Upper lobe of left lung (tissue), 6 donors: ENCODE measurements around the gene MRPL24. TPM values are rescaled to one million over a fixed set of nuclear protein-coding genes. Genes with fewer than 3 reads are reported as not detected.

Experiments used
- ATAC-seq, 2 donors: fragments of 200-7000 bp; cut with Tn5 transposase; one replicate each; pipeline ENCODE4 v1.9.1; 2022; ENCODE audit warnings: mild to moderate bottlenecking in 2 of 2, moderate library complexity in 2 of 2; ENCODE audit not compliant: low FRiP score in 2 of 2
- DNase-seq, 2 donors: peaks; one replicate each; pipeline ENCODE4 v3.0.0-alpha.2; 2019 to 2020
- H3K27ac ChIP-seq, 4 donors: fragments of 200-600 bp; sonication (generic); one replicate each; pipeline ENCODE4 v1.5.1; 2016 to 2019
- H3K27me3 ChIP-seq, 4 donors: fragments of 200-600 bp; sonication (generic); one replicate each; pipeline ENCODE4 v1.5.1; 2017 to 2019
- H3K36me3 ChIP-seq, 4 donors: fragments of 200-600 bp; sonication (generic); one replicate each; pipeline ENCODE4 v1.5.1; 2016 to 2019
- H3K4me1 ChIP-seq, 4 donors: fragments of 200-600 bp; sonication (generic); one replicate each; pipeline ENCODE4 v1.5.1; 2018 to 2019
- H3K4me3 ChIP-seq, 4 donors: fragments of 200-600 bp; sonication (generic); one replicate each; pipeline ENCODE4 v1.5.1; 2017 to 2019; ENCODE audit warnings: mild to moderate bottlenecking in 2 of 4, moderate library complexity in 1 of 4
- H3K9me3 ChIP-seq, 4 donors: fragments of 200-600 bp; sonication (generic); one replicate each; pipeline ENCODE4 v1.5.1; 2018 to 2019
- CTCF ChIP-seq, 6 experiments: fragments of 450-650 bp in 4 of 6; fragments of 200-600 bp in 2 of 6; sonication (generic) in 2 of 6; IDR thresholded peaks; one replicate each; pipeline ENCODE4 v1.5.1; 2016 to 2019; ENCODE audit warnings: antibody characterized with exemption in 6 of 6
- EP300 ChIP-seq, 4 donors: sonication (generic); formaldehyde crosslinking; IDR thresholded peaks; one replicate each; pipeline ENCODE4 v1.5.1; 2017; ENCODE audit warnings: antibody characterized with exemption in 4 of 4, control low read depth in 2 of 4
- POLR2A ChIP-seq, 4 donors: fragments of 450-650 bp; IDR thresholded peaks; one replicate each; pipeline ENCODE4 v1.5.1; 2016 to 2017; ENCODE audit warnings: antibody characterized with exemption in 4 of 4, mild to moderate bottlenecking in 2 of 4
- POLR2AphosphoS5 ChIP-seq, 2 donors: sonication (generic); formaldehyde crosslinking; IDR thresholded peaks; one replicate each; pipeline ENCODE4 v1.5.1; 2017; ENCODE audit warnings: antibody characterized with exemption in 2 of 2
- WGBS, 2 donors: methylation state at CpG; one replicate each; pipeline ENCODE4 v1.1.5; 2017 to 2018; 5-methylcytosine and 5-hydroxymethylcytosine counted together
- total RNA-seq, 6 donors: library from RNA; depleted of rRNA in 4 of 6; stranded (reverse); fragments of >200 nt in 4 of 6; gene quantifications; one replicate each; pipeline versions ENCODE4 v1.1.0 to v1.2.1, GENCODE V29; 2016 to 2021
- donor health status: DM: no; HTN: no; CAD: no; lungs with moderate emphysema.
- donor health status: DM: no; HTN: yes; CAD: no; lungs with severe emphysema.

MRPL24 gene
- total RNA-seq, 6 donors from 2014 or later = 19.6 to 52.5 (median 40.8) TPM

DNA sequence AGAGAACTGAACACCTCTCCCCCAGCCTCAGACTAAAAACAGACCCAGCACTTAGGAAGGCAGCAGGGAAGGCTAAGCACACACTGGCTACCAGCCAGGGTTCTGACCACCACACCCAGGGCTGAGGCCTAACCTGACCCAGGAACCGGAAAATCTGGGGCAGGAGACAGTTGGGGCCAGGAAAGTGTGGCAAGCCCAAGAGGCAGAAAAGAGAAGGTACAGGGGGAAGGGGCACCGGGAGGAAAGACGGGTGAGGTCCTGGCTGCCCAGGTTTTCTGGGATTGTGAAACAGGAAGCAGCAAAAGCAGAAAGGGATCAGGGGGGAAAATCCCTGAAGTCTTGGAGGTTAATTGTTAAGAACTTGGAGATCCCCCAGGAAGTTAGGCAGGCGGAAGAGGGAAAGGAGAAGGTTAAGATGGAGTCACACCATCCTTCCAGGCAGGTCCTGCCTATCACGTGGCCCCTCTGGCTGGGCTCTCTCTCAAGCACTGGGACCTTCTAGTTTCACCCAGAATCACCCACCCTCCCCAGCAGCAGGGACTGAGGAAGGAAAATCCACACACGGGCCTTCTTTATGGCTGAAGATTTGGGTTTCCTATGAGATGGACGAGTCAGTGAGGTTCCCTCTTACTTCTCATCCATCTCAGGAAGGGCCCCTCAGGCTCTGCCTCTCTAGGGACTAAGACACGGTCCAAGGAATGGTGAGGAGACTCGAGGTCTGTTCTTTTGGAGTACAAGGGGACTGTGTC lies 8.0 kb upstream of the MRPL24 start:
- ATAC-seq = peak; percentile 11 to 16
- 3% methylated on average over 5 to 9 of the region's 9 CpGs for WGBS, 2 donors
- peak overlapping the region; percentile 96 to 99 (median 98) for H3K27ac ChIP-seq
- peak overlapping the region in 3 of 4 donors; percentile 84 to 93 (median 90) for H3K4me3 ChIP-seq
- no peaks in the 10 kb centered on the region for H3K27me3 ChIP-seq
- peaks cover 3 to 15% (median 10%) of the 10 kb centered on the region in 4 donors for H3K36me3 ChIP-seq
- no peaks in the 10 kb centered on the region for H3K9me3 ChIP-seq
- TF ChIP-seq EP300 (IDR thresholded peaks at IDR 0.05) (peak in 1 of 4 donors; percentile 52), CTCF (IDR thresholded peaks at IDR 0.05) (peak in 1 of 6 experiments; percentile 26), POLR2A (IDR thresholded peaks at IDR 0.05) (peak in 1 of 4 donors; percentile 53), POLR2AphosphoS5 (IDR thresholded peaks at IDR 0.05) (peak; percentile 75)
- DNase-seq = peak in 1 of 2 donors; percentile 81
- H3K4me1 ChIP-seq = peaks cover 54 to 75% (median 64%) of the 10 kb centered on the region in 4 donors

DNA sequence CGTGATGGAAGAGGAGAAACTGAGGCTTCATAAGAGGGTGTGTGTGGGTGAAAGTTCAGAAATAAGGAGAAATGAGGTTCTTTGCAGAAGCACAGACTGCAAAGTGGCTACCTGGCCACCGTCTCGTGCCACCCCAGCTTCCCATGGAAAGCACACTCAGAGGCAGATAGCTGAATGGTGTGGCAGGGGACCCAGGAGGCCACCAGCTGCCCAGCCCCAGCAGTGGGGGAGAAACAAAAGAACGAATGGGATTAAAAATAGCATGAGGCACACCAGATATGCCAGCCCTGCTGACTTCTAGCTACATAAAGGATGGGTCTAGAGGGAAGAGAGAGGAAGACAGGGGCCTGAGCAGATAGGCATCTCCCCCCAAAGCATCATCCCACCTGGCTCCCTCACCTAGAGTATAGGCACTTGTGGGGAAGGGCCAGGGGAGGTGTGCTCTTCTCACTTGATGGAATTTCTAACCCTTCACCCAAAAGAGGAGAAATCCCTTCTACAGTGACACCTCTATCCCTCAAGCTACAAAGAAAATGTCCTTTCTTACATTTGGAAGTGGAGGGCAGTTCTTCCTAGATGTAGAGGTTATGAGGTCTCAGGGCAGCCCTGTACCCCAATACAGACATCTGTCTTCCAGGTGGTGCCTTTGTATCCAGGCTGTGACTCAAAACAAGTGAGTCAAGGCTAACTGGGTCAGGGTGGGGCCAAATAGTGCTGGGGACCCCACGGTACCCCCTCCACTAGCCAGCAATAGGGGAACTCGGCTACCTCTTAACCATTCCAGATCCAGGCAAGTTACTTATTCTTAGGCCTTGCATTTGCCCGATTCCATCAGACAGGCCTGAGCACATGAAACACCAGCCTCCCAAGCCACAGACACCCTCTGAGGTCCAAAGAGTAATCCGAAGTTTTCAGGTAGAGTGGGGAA lies 7.1 kb upstream of the MRPL24 start:
- Histone ChIP-seq H3K27me3 (no peaks in the 10 kb centered on the region), H3K4me1 (peaks cover 49 to 70% (median 60%) of the 10 kb centered on the region in 4 donors), H3K36me3 (peaks cover 10 to 24% (median 19%) of the 10 kb centered on the region in 4 donors), H3K9me3 (no peaks in the 10 kb centered on the region), H3K4me3 (peak overlapping the region in 3 of 4 donors; percentile 84 to 93 (median 90)), H3K27ac (peak overlapping the region; percentile 96 to 99 (median 98))
- TF ChIP-seq POLR2A (IDR thresholded peaks at IDR 0.05) = no peak
- no peak for TF ChIP-seq EP300 (IDR thresholded peaks at IDR 0.05)
- TF ChIP-seq CTCF (IDR thresholded peaks at IDR 0.05) = no peak
- no peak for TF ChIP-seq POLR2AphosphoS5 (IDR thresholded peaks at IDR 0.05)
- DNase-seq (no peak), ATAC-seq (no peak)
- WGBS, 2 donors = 4 to 6% methylated on average over 8 of the region's 8 CpGs

DNA sequence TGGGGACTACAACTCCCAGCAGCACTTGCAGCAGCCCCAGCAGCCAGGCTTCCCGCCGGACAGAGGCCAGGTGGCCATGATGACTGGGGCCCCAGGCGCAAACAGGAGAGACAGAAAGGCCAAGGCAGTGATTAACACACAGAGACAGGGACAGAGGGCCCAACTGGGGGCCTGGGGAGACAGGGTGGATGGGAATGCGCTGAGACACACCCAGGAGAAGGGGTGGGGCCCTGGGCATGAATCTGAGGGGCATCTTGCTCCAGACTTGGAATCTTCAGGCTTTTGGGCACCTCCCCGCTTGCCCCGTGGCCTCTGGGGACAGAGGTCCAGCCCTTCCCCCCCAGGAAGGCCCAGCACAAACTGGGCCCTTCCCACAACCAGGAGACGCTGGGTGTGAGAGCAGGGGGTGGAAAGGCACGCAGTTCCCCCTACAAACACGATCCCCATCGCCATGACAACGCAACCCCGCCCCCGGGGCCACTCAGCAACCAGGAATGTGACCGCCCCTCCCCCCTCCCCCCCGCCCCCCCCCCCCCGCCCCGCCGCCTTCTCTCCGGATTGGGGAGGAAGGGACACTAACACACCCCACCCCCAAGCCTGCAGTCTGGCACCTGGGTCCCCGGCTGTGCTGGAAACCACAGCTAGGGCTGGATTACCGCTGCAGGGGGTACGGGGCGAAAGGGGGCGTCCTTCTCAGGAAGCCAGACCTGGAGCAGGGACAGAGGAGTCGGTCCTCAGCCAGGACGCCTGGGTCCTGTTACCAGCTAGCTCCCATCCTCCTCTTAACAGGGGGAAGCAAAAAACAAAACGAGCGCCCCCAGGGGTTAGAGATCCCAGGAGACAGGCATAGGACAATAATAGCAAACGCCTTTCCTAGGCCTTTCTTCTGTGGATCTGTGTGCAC lies 6.1 kb upstream of the MRPL24 start:
- TF ChIP-seq CTCF (IDR thresholded peaks at IDR 0.05) (peak in 1 of 6 experiments; percentile 17), POLR2A (IDR thresholded peaks at IDR 0.05) (peak in 2 of 4 donors; percentile 30 to 42), POLR2AphosphoS5 (IDR thresholded peaks at IDR 0.05) (peak; percentile 67 to 73), EP300 (IDR thresholded peaks at IDR 0.05) (peak in 1 of 4 donors; percentile 23)
- Histone ChIP-seq H3K4me3 (peak overlapping the region; percentile 38 to 93 (median 64)), H3K4me1 (peaks cover 42 to 64% (median 54%) of the 10 kb centered on the region in 4 donors), H3K27me3 (no peaks in the 10 kb centered on the region), H3K27ac (peak overlapping the region; percentile 96 to 99 (median 98)), H3K36me3 (peaks cover 10 to 34% (median 27%) of the 10 kb centered on the region in 4 donors), H3K9me3 (no peaks in the 10 kb centered on the region)
- DNase-seq (peak; percentile 89 to 96), ATAC-seq (peak; percentile 79 to 83)
- WGBS, 2 donors = 0 to 7% methylated on average over 11 to 16 of the region's 29 CpGs

GRCh38 chr1:156746406-156746727 lies 5.5 kb upstream of the MRPL24 start:
- ATAC-seq = no peak
- Histone ChIP-seq H3K4me1 (peaks cover 46 to 70% (median 59%) of the 10 kb centered on the region in 4 donors), H3K36me3 (peaks cover 10 to 35% (median 27%) of the 10 kb centered on the region in 4 donors), H3K4me3 (peak overlapping the region in 3 of 4 donors; percentile 45 to 93 (median 84)), H3K27ac (peak overlapping the region; percentile 96 to 99 (median 98)), H3K27me3 (no peaks in the 10 kb centered on the region), H3K9me3 (no peaks in the 10 kb centered on the region)
- no peak for TF ChIP-seq EP300 (IDR thresholded peaks at IDR 0.05)
- no peak for TF ChIP-seq CTCF (IDR thresholded peaks at IDR 0.05)
- no peak for TF ChIP-seq POLR2AphosphoS5 (IDR thresholded peaks at IDR 0.05)
- no peak for TF ChIP-seq POLR2A (IDR thresholded peaks at IDR 0.05)
- DNase-seq = no peak
- WGBS, 2 donors = 55 to 69% methylated on average over 7 to 9 of the region's 9 CpGs
